Measurements from ENCODE around the gene SDR42E1.

DNA sequence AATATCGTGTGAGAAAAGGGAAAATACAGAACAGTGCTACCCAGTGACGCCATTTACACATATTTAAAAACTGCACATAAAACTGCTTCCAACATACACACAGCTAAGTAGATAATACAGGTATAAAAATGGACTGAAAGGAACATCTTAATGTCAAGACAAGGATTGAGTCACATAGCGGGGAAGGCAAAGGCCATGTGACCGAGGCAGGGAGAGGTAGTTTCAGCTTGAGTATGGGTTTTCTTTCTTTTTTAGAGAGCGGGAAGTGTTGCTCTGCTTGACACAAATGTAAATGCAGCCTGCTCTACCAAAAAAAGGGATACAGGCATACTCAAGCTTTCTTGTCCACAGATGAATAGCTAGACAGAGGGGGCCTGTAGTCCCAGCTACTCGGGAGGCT is 46.5 kb downstream of the SDR42E1 start:
- TF ChIP-seq, protein P1, sequence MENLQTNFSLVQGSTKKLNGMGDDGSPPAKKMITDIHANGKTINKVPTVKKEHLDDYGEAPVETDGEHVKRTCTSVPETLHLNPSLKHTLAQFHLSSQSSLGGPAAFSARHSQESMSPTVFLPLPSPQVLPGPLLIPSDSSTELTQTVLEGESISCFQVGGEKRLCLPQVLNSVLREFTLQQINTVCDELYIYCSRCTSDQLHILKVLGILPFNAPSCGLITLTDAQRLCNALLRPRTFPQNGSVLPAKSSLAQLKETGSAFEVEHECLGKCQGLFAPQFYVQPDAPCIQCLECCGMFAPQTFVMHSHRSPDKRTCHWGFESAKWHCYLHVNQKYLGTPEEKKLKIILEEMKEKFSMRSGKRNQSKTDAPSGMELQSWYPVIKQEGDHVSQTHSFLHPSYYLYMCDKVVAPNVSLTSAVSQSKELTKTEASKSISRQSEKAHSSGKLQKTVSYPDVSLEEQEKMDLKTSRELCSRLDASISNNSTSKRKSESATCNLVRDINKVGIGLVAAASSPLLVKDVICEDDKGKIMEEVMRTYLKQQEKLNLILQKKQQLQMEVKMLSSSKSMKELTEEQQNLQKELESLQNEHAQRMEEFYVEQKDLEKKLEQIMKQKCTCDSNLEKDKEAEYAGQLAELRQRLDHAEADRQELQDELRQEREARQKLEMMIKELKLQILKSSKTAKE (IDR thresholded peaks at IDR 0.05; ENCODE audit: low read depth, poor library complexity, severe bottlenecking): no peak
- TF ChIP-seq, protein P2, sequence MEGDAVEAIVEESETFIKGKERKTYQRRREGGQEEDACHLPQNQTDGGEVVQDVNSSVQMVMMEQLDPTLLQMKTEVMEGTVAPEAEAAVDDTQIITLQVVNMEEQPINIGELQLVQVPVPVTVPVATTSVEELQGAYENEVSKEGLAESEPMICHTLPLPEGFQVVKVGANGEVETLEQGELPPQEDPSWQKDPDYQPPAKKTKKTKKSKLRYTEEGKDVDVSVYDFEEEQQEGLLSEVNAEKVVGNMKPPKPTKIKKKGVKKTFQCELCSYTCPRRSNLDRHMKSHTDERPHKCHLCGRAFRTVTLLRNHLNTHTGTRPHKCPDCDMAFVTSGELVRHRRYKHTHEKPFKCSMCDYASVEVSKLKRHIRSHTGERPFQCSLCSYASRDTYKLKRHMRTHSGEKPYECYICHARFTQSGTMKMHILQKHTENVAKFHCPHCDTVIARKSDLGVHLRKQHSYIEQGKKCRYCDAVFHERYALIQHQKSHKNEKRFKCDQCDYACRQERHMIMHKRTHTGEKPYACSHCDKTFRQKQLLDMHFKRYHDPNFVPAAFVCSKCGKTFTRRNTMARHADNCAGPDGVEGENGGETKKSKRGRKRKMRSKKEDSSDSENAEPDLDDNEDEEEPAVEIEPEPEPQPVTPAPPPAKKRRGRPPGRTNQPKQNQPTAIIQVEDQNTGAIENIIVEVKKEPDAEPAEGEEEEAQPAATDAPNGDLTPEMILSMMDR (IDR thresholded peaks at IDR 0.05 in 2 of 3, conservative IDR thresholded peaks at IDR 0.05 in 1 of 3; ENCODE audit: control insufficient read depth in 2 of 3, extremely low read depth in 1 of 3, insufficient read depth in 1 of 3, low read depth in 3 of 3, low read length in 3 of 3): no peak
